IgD-negative memory B cell (primary cell): ENCODE results near the gene GRIN2C. TPM values are rescaled to one million over a fixed set of nuclear protein-coding genes. Genes with fewer than 3 reads are reported as not detected.

ENCODE experiments used
- H3K27ac Mint-ChIP-seq, 3 donors: one replicate each; pipeline ENCODE4 v1.8.0; 2020 to 2022; ENCODE audit warnings: mild to moderate bottlenecking in 3 of 3, mixed read lengths in 3 of 3, moderate library complexity in 1 of 3
- H3K27me3 Mint-ChIP-seq: one replicate; pipeline ENCODE4 v1.8.0; 2021; ENCODE audit warnings: mixed read lengths
- H3K36me3 Mint-ChIP-seq: one replicate; pipeline ENCODE4 v1.8.0; 2020; ENCODE audit warnings: mild to moderate bottlenecking, mixed read lengths
- H3K4me1 Mint-ChIP-seq, 3 donors: one replicate each; pipeline ENCODE4 v1.8.0; 2020 to 2022; ENCODE audit warnings: mixed read lengths in 3 of 3, mild to moderate bottlenecking in 1 of 3
- H3K4me3 Mint-ChIP-seq, 4 donors: one replicate each; pipeline ENCODE4 v1.8.0; 2020 to 2022; ENCODE audit warnings: mild to moderate bottlenecking in 4 of 4, mixed read lengths in 4 of 4, moderate library complexity in 3 of 4
- H3K9me3 Mint-ChIP-seq, 3 donors: one replicate each; pipeline ENCODE4 v1.8.0; 2020 to 2021; ENCODE audit warnings: mixed read lengths in 3 of 3, mild to moderate bottlenecking in 1 of 3
- polyA plus RNA-seq: library from polyadenylated mRNA; unstranded; fragments of 300-500 nt; fragmentation: Illumina TruSeq; gene quantifications from one replicate; pipeline ENCODE4 v1.2.3, GENCODE V29; 2021

The GRIN2C gene
- polyA plus RNA-seq, 1 donor from 2014 or later: not detected

GRCh38 chr17:74801896-74802295, 57.8 kb downstream of the GRIN2C start:
- Mint-ChIP-seq H3K4me1 (no peaks in the 10 kb centered on the region), H3K27me3 (no peaks in the 10 kb centered on the region), H3K4me3 (no peak overlapping the region), H3K27ac (no peak overlapping the region), H3K9me3 (no peaks in the 10 kb centered on the region), H3K36me3 (peaks cover 20% of the 10 kb centered on the region)

- no peaks in the 10 kb centered on the region for H3K9me3 Mint-ChIP-seq
- H3K27me3 Mint-ChIP-seq: no peaks in the 10 kb centered on the region
- no peak overlapping the region for H3K4me3 Mint-ChIP-seq
- no peaks in the 10 kb centered on the region for H3K4me1 Mint-ChIP-seq
- H3K27ac Mint-ChIP-seq: peak overlapping the region in 1 of 3 donors; percentile 32
- peaks cover 17% of the 10 kb centered on the region for H3K36me3 Mint-ChIP-seq
Measured at GRCh38 chr17:74800531-74800930, 59.2 kb downstream of the GRIN2C start.

GRCh38 chr17:74799097-74799496, 60.6 kb downstream of the GRIN2C start:
- H3K4me1 Mint-ChIP-seq: no peaks in the 10 kb centered on the region
- H3K36me3 Mint-ChIP-seq: peaks cover 16% of the 10 kb centered on the region
- no peak overlapping the region for H3K4me3 Mint-ChIP-seq
- H3K27me3 Mint-ChIP-seq: no peaks in the 10 kb centered on the region
- H3K9me3 Mint-ChIP-seq: no peaks in the 10 kb centered on the region
- H3K27ac Mint-ChIP-seq: no peak overlapping the region

GRCh38 chr17:74798239-74798707, 61.4 kb downstream of the GRIN2C start:
- Mint-ChIP-seq H3K27me3 (no peaks in the 10 kb centered on the region), H3K9me3 (no peaks in the 10 kb centered on the region), H3K4me1 (no peaks in the 10 kb centered on the region), H3K27ac (no peak overlapping the region), H3K4me3 (no peak overlapping the region), H3K36me3 (peaks cover 16% of the 10 kb centered on the region)

GRCh38 chr17:74797824-74798223, 61.9 kb downstream of the GRIN2C start:
- no peaks in the 10 kb centered on the region for H3K4me1 Mint-ChIP-seq
- H3K36me3 Mint-ChIP-seq: peaks cover 12% of the 10 kb centered on the region
- no peak overlapping the region for H3K4me3 Mint-ChIP-seq
- no peak overlapping the region for H3K27ac Mint-ChIP-seq
- H3K27me3 Mint-ChIP-seq: no peaks in the 10 kb centered on the region
- no peaks in the 10 kb centered on the region for H3K9me3 Mint-ChIP-seq

GRCh38 chr17:74796866-74797265, 62.8 kb downstream of the GRIN2C start:
- H3K4me1 Mint-ChIP-seq: no peaks in the 10 kb centered on the region
- H3K36me3 Mint-ChIP-seq: peaks cover 11% of the 10 kb centered on the region
- H3K27me3 Mint-ChIP-seq: no peaks in the 10 kb centered on the region
- no peaks in the 10 kb centered on the region for H3K9me3 Mint-ChIP-seq
- H3K27ac Mint-ChIP-seq: no peak overlapping the region
- H3K4me3 Mint-ChIP-seq: no peak overlapping the region

GRCh38 chr17:74796211-74796610, 63.5 kb downstream of the GRIN2C start:
- Mint-ChIP-seq H3K27me3 (no peaks in the 10 kb centered on the region), H3K4me1 (peaks cover 4 to 5% (median 4%) of the 10 kb centered on the region in 3 donors), H3K36me3 (peaks cover 14% of the 10 kb centered on the region), H3K9me3 (no peaks in the 10 kb centered on the region), H3K4me3 (no peak overlapping the region), H3K27ac (no peak overlapping the region)

GRCh38 chr17:74795327-74796020, 64.2 kb downstream of the GRIN2C start:
- H3K27me3 Mint-ChIP-seq: no peaks in the 10 kb centered on the region
- H3K4me1 Mint-ChIP-seq: peaks cover 5 to 9% (median 7%) of the 10 kb centered on the region in 3 donors
- H3K27ac Mint-ChIP-seq: no peak overlapping the region
- peak overlapping the region in 1 of 4 donors; percentile 60 for H3K4me3 Mint-ChIP-seq
- H3K9me3 Mint-ChIP-seq: no peaks in the 10 kb centered on the region
- peaks cover 18% of the 10 kb centered on the region for H3K36me3 Mint-ChIP-seq

- Mint-ChIP-seq H3K4me1 (peaks cover 5 to 9% (median 7%) of the 10 kb centered on the region in 3 donors), H3K27ac (no peak overlapping the region), H3K36me3 (peaks cover 15% of the 10 kb centered on the region), H3K9me3 (no peaks in the 10 kb centered on the region), H3K27me3 (no peaks in the 10 kb centered on the region), H3K4me3 (no peak overlapping the region)
Measured at GRCh38 chr17:74792586-74793105, 67.0 kb downstream of the GRIN2C start.

Other genes with a start within 250 kb of the GRIN2C start
- gene CD300E, start 236.1 kb downstream of the GRIN2C start, polyA plus RNA-seq: 0.11 TPM
- gene CD300LF, start 147.0 kb downstream of the GRIN2C start, polyA plus RNA-seq: not detected
- 76.5 TPM for gene RAB37, start 122.6 kb downstream of the GRIN2C start, polyA plus RNA-seq
- 177 TPM for gene NHERF1, start 111.3 kb downstream of the GRIN2C start, polyA plus RNA-seq
- 24.5 TPM for gene NAT9, start 83.5 kb downstream of the GRIN2C start, polyA plus RNA-seq
- 5.9 TPM for gene FDXR, start 13.1 kb upstream of the GRIN2C start, polyA plus RNA-seq
- gene FADS6, start 33.7 kb upstream of the GRIN2C start, polyA plus RNA-seq: not detected
- not detected for gene USH1G, start 63.4 kb upstream of the GRIN2C start, polyA plus RNA-seq
- not detected for gene OTOP2, start 64.4 kb upstream of the GRIN2C start, polyA plus RNA-seq
- not detected for gene OTOP3, start 76.0 kb upstream of the GRIN2C start, polyA plus RNA-seq
- gene HID1, start 112.9 kb upstream of the GRIN2C start, polyA plus RNA-seq: 1.2 TPM
- not detected for gene CDR2L, start 127.7 kb upstream of the GRIN2C start, polyA plus RNA-seq
- 53.9 TPM for gene MRPL58, start 152.8 kb upstream of the GRIN2C start, polyA plus RNA-seq
- gene ATP5PD, start 187.1 kb upstream of the GRIN2C start, polyA plus RNA-seq: 241 TPM
- gene KCTD2, start 187.3 kb upstream of the GRIN2C start, polyA plus RNA-seq: 5.7 TPM
- 3.0 TPM for gene SLC16A5, start 228.1 kb upstream of the GRIN2C start, polyA plus RNA-seq